Renal cortex interstitium (tissue), 11 donors: ENCODE results near the gene ANKRD24. TPM values are rescaled to one million over a fixed set of nuclear protein-coding genes. Genes with fewer than 3 reads are reported as not detected.
"Not testable (repeated sequence)": the region's sequence is repeated elsewhere in the genome, so short reads cannot be mapped to it uniquely, and the experiment has no call there.

Experiments
- DNase-seq, 11 donors: peaks; one replicate each; pipeline ENCODE4 v3.0.0-alpha.2; 2013; ENCODE audit warnings: low read depth in 9 of 11, low spot score in 4 of 11; ENCODE audit errors: extremely low read depth in 1 of 11
- polyA plus RNA-seq, 3 donors: library from polyadenylated mRNA; unstranded; fragments of 120-200 nt; gene quantifications; one replicate each; pipeline ENCODE4 v1.2.1, GENCODE V29; 2013; ENCODE audit not compliant: insufficient read length in 3 of 3

ANKRD24 gene
- polyA plus RNA-seq, 3 donors: 0.79 to 2.3 (median 1.1) TPM

DNA sequence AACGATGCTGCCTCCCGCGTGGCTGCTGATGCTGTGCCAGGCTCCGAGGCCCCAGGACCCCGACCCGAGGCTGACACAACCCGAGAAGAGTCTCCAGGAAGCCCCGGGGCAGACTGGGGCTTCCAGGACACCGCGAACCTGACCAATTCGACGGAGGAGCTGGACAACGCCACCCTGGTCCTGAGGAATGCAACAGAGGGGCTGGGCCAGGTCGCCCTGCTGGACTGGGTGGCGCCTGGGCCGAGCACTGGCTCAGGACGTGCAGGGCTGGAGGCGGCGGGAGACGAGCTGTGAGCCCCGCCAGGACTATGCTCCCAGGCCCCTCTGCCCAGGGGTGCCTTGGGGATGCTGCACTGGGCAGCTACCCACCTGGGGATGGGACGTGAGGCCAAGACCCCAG is 10.8 kb upstream of the ANKRD24 start:
- DNase-seq: no peak

DNA sequence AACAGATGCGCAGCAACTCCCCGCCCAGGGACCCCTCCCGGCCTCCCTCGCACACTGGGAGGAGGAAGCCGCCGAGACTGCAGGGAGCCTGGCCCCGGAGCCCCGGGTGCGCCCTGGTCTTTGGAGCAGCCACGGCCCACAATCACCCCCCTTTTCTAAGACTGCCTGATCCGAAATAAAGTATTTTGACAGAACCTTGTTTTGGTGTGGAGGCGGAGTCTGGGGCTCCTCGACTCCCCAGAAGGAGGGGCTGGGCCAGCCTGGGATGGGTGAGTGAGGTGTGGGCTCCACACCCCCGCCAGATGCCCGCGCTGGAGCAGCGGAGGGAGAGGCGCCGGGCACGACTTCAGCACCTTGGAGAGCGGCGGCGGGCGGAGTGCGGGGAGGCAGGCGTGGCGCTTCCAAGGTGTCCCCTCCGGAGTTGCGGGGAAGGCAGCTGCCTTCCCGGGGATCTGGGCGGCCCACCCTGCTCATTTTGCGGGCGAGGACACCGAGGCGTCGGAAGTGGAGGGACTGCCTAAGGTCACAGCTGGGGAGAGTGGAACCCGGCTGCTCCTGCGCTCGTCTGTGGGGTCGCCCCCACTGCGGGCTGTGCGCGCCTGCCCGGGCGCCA is 9.5 kb upstream of the ANKRD24 start:
- DNase-seq: peak in 7 of 11 donors; percentile 33 to 66 (median 58)

DNA sequence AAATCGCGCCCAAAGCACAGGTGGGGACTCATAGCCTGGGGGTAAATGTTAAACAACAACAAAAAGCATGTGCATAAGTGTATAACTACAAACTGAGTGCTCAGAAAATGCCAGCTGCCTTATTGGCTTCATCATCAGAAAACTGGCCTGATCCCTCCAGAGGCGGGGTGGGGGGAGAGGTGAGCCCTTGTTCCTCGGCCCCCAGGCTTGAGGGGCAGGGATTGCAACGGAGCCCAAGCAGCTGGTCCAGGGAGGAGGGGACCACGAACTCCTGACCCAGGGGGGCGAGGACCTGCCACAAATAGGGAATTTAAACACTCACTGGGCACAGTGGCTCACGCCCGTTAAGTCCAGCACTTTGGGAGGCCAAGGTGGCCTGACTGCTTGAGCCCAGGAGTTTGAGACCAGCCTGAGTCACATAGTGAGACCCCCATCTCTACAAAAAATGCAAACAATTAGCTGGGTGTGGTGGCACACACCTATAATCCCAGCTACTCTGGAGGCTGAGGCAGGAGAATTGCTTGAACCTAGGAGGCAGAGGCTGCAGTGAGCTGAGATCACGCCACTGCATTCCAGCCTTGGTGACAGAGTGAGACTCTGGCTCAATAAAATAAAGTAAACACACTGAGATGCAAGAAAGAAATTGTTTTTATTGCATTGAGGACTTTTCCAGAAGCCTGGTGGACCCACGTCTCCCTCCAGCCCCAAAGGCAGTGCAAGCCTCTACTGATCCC is 8.8 kb upstream of the ANKRD24 start:
- no peak for DNase-seq

DNA sequence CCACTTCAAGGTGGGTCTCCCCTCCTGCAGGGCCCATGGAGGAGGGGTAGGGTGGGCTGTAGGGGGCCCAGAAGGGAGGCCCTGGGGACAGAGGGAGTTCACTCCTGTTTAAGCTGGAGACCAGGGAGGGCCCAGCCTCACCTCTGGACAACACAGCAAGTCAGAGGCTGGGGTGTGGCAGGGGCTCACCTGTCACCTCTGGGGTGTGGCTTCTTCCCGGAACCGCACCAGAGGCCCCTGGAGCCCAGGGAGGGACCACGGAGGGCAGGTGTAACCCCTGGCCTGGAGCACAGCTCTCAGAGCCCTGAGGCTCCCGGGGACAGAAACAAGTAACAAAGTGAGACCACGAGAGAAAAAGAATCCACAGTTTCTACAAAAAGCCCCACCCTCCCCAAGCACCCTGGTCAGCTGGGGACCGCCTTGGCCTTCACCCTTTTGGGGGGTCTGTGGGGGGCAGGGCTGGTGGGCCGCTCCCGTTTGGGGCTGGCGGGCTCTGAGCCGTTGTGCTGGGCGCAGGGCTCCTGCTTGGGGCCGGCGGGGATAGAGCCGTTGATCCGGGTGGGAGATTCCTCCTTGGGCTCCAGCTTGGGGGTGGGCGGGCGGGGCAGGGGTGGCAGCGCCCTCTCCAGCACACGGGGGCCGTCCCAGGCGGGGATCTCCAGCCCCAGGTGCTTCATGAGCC is 8.1 kb upstream of the ANKRD24 start:
- no peak for DNase-seq

DNA sequence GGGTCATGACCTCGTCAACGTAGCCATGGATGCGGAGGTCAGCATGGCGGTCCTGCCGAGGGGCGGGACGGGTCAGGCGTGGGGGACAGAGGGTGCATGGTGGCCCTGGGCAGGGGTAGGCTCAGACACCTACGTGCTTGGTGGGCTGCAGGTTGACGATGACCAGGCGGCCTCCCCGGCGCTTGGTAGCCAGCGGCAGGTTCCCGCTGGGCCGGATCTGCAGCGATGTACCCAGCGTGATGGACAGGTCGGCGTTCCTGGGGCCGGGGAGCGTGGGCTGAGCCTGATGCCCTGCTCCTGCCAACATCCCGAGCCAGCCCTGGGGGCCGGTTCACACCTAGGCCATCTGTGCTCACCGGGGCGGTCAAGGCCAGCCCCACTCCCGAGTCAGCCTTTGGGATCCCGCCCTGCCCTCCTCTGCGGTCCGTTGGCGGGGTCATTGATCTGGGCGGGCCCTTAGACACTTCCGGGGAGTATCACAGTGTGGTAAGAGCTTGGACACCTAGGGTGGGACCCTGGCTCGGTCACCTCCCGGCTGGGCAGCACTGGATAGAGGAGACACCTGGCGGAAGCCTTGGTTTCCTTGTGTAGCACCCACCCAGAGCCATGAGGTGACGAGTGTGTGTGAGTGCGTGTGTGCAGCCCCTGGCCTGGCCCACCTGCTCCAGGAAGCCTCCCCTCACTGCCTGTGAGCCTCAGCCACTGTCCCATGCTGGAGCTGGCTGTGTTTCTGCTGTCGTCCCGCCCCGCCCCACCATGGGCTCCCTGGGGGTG is 7.4 kb upstream of the ANKRD24 start:
- no peak for DNase-seq

DNA sequence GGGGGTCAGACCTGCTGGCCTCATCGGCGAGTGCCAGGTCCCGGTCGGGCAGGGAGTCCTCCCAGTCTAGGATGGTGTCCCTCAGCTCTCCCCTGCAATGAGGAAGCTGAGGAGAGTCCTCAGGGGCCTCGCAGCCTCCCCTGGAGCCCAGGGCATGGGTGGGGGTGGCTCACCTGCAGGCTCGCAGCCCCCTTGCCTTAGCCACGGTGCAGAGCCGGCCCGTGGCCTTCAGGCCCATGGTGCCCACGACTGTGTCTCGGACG is 6.9 kb upstream of the ANKRD24 start:
- no peak for DNase-seq

DNA sequence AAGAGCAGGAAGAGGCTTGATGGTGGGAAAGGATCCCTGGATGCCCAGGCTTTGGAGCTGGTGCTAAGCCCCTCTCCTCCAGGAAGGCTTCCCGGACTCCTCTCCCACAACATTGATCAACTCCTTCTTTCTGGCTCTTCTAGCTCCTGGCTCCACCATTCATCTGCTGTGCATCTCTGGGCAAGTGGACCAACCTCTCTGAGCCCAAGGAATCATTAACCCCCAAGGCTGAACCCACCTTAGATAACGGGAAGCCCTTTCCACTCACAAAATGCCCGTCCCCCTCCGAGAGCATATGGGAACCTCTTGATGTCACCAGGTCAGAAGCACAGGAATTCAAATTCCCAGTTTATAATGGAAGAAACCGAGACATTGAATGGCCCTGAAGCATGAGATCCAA is 5.3 kb upstream of the ANKRD24 start:
- no peak for DNase-seq

DNA sequence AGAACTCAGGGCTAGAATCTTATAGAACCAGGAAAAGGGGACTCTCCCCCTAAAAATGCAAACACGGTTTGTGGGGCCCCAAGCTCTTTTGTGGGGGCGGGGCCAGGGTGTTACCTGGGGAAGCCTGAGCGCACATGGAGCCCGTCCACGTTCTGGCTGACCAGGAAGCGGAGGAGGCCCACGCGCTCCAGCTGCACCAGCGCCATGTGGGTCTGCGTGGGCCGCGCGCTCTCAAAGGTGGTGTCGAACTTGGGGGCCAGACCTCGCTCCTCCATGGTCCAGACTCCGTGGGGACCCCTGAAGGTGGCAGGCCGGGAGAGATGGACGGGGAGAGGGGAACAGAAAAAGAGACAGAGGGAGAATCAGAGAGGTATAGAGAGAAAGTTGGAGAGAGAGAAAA is 3.5 kb upstream of the ANKRD24 start:
- DNase-seq: no peak

DNA sequence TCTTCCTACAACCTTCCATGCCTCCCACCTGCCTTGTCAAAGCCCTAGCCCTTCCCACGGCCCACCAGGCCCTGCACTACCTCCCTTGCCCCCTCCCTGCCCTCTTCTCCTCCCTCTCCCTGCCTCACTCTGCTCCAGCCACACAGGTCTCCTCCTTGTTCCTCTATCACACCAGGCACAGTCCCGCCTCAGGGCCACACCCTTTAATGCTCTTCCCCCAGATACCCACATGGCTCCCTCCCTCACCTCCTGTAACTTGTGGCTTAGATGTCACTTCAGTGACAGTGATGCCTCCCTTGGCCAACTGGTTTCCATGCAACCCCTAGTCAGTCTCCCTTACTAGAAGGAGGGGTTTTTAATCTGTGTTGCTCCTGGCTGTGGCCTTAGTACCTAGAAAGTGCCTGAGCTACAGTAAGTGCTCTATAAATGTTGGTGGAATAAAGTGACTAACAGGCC is 1.4 kb upstream of the ANKRD24 start:
- no peak for DNase-seq

DNA sequence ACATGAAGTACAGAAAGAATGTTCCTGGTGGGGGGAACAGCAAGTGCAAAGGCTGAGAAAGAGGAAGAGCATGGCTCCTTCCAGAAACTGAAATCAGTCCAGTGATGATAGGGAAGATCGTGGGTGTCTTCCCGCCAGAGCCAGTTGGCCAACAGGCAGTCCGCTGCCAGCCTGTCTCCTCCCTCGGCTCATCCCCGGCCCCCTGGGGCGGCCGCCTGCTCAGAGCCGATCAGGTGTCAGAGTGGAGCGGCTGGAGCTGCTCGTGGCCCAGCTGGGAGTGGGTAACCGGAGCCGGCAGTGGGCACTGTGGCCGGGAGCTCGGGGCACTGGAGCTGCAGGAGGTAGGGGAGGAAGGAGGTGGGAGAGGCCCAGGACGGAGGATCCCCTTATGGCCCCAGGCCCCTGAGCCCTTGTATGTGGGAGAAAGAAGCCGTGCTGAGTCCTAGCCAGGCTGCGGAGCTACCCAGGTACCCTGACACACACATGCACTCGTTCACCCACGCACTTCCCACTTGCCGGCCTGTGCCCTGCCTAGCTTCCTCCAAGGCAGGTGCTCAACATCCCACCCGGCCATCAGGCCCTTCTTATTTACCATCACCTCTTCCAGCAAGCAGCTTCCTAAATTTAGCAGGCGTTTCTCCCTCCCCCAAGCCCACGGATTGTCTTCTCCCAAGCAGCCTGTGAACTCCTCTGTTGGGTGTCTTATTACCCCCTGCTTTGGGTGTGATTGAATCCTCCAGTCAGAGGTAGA is 1.7 kb downstream of the ANKRD24 start:
- no peak for DNase-seq

DNA sequence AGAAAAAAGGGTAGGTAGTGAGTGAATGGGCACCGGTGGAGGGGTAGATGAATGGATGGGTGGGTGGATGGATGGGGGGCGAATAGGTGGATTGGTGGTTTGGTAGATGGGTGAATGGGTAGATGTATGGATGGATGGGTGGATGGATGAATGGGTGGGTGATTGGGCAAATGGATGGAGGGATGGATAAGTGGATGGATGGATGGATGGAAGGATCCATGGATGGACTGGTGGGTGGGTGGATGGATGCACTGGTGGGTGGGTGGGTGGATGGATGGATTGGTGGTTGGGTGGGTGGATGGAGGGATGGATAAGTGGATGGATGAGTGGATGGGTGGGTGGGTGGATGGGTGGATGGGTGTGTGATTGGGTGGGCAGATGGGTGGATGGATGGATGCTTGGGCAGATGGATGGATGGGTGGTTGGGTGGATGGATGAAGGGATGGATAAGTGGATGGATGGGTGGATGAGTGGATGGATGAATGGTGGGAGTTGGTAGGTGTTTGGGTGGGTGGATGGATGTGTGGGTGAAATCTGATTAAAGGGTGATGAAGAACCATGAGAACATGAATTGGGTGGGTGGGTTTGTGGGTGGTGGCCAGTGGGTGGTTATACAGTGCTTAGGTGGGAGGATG is 2.3 kb downstream of the ANKRD24 start:
- no peak for DNase-seq

DNA sequence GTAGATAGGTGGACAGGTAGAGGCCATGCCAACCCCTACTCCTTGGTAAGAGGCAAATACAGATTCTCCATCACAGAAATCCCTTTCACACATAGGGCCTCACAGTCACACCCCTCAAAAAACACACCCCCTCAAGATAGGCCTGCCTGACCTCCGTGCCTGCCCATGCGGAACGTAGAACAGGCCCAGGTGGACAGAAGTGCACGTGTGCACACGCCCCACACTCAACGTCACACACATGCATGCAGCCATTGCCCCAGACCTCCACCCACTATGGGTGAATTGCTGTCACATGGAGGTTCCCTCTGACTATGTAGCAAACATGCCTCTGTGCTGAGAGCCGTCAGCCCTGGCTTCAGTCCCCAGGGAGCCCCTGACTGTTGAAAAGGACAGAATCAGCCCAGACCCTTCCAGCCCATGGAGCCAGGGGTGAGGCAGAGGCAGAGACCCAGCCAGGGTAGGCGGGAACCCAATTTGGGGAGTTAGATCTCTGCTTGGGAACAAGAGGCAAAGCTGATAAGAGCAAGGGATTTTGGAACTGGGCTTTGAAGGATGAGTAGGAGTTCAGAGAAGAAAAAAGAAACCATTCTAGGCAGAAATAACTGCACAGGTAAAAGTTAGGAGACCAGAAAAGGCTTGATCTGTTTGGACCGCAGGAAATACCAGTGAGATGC is 3.1 kb downstream of the ANKRD24 start:
- DNase-seq: no peak

DNA sequence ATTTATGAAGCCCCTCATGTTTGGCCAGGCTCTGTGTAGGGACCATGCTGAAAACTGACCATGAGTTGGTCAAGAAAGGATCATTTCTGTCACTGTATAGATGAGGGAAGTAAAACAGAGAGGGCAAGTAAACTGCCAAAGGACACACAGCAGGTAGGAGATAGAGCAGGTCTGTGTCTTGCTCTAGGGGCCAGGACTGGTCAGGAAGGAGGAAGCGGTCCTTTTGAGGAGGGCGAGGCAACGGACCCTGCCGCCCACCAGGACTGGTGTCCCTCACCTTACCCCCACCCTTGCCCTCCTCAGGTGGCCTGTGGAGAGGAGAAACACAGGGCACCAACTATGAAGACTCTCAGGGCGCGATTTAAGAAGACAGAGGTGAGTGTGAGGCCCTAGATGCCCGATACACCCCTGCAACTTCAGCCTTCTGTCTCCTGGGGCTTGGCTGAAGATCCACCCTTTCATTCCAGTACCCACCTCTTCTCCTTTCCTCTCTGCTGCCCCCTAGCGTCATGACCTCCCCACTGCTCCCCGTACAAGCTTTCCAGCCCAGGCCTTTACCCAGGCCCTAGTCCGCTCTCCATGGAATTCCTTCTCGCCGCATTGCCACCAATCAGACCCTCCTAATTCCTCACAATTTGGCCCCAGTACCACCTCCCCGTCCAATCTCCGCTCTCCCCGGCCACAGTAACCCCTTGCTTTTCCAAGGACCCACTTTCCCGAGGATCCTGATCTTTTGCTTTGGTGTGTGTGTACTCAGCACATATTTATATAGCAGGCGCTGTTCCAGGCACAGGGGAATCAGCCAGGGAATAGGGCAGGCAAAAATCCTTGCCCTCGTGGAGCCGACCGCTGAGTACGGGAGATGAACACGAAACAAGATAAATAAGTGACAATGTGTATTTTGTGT is 3.9 kb downstream of the ANKRD24 start:
- DNase-seq: peak in 7 of 11 donors; percentile 34 to 60 (median 57)

DNA sequence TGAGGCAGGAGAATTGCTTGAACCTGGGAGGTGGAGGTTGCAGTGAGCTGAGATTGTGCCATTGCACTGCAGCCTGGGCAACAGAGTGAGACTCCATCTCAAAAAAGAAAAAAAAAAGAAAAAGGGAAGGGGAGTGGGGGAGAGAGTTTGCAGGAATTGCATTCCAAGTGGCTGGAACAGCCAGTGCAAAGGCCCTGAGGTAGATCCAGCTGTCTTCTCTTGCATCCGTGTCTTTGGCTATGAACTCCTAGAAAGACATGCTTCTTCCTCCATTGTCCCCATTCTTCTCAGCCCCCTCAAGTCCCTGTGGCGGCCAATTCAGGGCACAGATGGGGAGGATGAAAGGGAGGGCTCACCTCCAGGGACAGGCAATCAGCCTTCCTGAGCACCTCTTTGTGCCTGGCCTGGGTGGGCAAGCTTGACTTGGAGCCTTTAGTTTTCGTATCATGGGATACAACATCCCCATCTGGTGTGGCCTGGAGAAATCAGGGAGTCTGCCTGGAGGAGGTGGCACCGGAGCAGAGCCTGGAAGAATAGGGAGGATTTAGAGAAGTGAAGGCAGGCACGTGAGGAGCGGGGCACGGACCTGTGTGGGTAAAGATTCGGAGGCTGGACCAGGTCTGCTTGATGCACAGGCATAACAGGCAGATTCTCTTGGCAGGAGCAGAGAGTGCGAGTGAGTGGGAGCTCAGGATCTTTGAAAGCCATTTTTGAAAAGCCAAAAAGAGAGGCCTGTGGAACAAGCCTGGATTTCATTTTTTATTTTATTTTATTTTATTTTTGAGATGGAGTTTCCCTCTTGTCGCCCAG is 5.0 kb downstream of the ANKRD24 start:
- DNase-seq: no peak

DNA sequence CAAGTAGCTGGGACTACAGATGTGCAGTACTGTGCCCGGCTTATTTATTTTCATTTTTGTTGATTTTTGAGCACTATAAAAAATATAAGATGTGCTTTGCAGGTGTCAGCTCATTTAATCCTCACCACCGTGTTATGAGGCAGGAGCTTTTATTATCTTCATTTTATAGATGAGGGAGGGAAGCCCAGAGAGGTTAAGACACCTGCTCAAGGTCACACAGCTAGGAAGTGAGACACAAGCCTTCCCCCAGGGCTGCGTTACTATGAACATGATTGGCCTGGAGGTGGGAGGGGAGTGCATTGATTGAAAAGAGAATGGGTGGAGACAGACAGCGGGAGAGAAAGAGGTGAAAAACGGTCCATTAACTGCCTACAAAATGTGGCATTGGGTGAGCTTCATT is 7.2 kb downstream of the ANKRD24 start:
- no peak for DNase-seq

DNA sequence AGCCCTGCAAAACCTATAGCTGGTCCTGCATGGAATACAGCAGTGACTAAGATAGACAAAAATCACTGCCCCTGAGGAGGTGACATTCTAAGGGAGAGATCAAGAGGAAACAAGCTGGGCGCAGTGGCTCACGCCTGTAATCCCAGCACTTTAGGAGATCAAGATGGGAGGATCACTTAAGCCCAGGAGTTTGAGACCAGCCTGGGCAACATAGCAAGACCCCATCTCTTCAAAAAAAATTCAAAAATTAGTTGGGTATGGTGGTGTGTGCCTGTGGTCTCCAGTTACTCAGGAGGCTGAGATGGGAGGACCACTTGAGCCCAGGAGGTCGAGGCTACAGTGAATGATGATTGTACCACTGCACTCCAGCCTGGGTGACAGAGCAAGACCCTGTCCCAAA is 10.0 kb downstream of the ANKRD24 start:
- DNase-seq: not testable (repeated sequence)
